Ovary (tissue), 3 donors: ENCODE measurements around the gene TBC1D1.

ENCODE experiments used
- CTCF ChIP-seq, 3 donors: fragments of 450-650 bp in 2 of 3; fragments of 200-600 bp in 1 of 3; IDR thresholded peaks; one replicate each; pipeline versions ENCODE4 v1.5.1 to v1.8.0; 2016 to 2022; ENCODE audit warnings: antibody characterized with exemption in 3 of 3, mild to moderate bottlenecking in 1 of 3
- POLR2A ChIP-seq: fragments of 450-650 bp; IDR thresholded peaks from one replicate; pipeline ENCODE4 v1.6.1; 2017; ENCODE audit warnings: antibody characterized with exemption, mild to moderate bottlenecking, moderate library complexity
- donor health status: DM: no; HTN: no; CAD: no.

DNA sequence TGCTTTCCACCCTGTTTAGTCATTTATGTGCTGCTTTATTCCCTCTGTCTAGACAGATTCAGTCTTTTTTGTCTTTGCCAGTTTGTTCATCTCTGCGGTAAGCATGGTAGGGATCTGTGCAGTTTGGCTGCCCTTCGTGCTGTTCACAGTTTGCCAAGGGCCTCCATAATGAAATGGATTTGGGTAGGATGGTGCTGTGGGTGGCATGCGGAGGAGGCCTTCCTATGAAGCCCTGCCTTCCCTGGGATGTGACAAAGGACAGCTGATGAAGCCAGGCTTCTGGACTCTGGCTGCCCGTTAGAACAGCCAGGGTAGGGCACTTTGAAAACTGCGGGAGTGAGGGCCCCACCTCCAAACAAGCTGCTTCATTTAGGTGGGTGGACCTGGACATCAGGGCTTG lies 116.8 kb downstream of the TBC1D1 start:
- TF ChIP-seq CTCF (IDR thresholded peaks at IDR 0.05) (no peak), POLR2A (no peak)
